SU-DHL-6 (cell line): ENCODE results near the gene OR6V1.

Experiments
- EZH2phosphoT487 ChIP-seq: fragments of 200-600 bp; sonication (generic), shearing (Covaris generic); conservative IDR thresholded peaks from 2 replicates; pipeline ENCODE4 v1.6.1; 2018; ENCODE audit warnings: mild to moderate bottlenecking, antibody characterized with exemption, low read length, moderate library complexity, mixed read lengths
- TF ChIP-seq, protein P1 (sequence below): fragments of 200-600 bp; sonication (generic); IDR thresholded peaks from one replicate; pipeline ENCODE4 v1.5.1; 2017; ENCODE audit warnings: antibody characterized with exemption, mild to moderate bottlenecking, low read length, moderate library complexity; ENCODE audit not compliant: insufficient read depth, poor library complexity, severe bottlenecking

DNA sequence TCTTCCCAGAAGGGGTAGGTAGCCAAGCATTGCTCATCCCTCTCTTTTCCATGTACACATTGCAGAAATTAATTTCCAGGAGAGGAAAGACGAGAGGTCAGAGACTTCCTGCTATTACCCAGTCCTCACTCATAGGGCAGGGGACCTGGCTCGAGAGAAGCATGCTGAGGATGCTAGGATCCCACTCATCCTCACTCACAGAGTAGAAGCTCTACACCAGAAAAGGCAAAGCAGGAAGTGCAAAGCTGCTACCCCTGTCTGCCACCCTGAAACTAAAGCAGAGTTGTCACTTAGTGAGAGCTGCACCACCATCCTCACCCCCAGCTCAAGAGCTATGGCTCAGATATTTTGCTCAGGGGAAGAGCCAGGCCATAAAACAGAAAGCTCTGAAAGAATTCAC lies 35.1 kb upstream of the OR6V1 start:
- no peak for TF ChIP-seq EZH2phosphoT487
- TF ChIP-seq, protein P1, sequence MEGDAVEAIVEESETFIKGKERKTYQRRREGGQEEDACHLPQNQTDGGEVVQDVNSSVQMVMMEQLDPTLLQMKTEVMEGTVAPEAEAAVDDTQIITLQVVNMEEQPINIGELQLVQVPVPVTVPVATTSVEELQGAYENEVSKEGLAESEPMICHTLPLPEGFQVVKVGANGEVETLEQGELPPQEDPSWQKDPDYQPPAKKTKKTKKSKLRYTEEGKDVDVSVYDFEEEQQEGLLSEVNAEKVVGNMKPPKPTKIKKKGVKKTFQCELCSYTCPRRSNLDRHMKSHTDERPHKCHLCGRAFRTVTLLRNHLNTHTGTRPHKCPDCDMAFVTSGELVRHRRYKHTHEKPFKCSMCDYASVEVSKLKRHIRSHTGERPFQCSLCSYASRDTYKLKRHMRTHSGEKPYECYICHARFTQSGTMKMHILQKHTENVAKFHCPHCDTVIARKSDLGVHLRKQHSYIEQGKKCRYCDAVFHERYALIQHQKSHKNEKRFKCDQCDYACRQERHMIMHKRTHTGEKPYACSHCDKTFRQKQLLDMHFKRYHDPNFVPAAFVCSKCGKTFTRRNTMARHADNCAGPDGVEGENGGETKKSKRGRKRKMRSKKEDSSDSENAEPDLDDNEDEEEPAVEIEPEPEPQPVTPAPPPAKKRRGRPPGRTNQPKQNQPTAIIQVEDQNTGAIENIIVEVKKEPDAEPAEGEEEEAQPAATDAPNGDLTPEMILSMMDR: no peak
